ENCODE results near the gene C4A. TPM values are rescaled to one million over a fixed set of nuclear protein-coding genes. Genes with fewer than 3 reads are reported as not detected.
A peak's percentile ranks its signal among the peaks of the same experiment; 100 is the strongest.

The C4A gene
- total and polyA plus RNA-seq, 2 of the 13 experiments (the other 11 are each of a cell fraction or from before 2014, with no cell fraction given), result 165 to 478 TPM

- TF ChIP-seq ZNF672 (CRISPR knock-in tag; IDR thresholded peaks at IDR 0.05), result peak; percentile 59; the same call in 1 of the 2 replicates
- no peak for TF ChIP-seq KLF13 (CRISPR knock-in tag; IDR thresholded peaks at IDR 0.05)
- no peak for TF ChIP-seq ZNF577 (CRISPR knock-in tag; IDR thresholded peaks at IDR 0.05; ENCODE audit: borderline replicate concordance, low read depth)
- no peak for TF ChIP-seq ZNF580 (CRISPR knock-in tag; IDR thresholded peaks at IDR 0.05; ENCODE audit: borderline replicate concordance, low read depth)
- no peak for TF ChIP-seq HINFP (CRISPR knock-in tag; IDR thresholded peaks at IDR 0.05; ENCODE audit: low read depth)
- TF ChIP-seq RELA (CRISPR knock-in tag; IDR thresholded peaks at IDR 0.05), result no peak
- TF ChIP-seq XRCC5 (optimal IDR thresholded peaks at IDR 0.05; ENCODE audit: low read length), result no peak
- TF ChIP-seq NFE2 (CRISPR knock-in tag; IDR thresholded peaks at IDR 0.05), result no peak
- 0 out of 2 replicates have a peak, but pooled peaks have one; percentile 52 for TF ChIP-seq ZC3H4 (CRISPR knock-in tag; IDR thresholded peaks at IDR 0.05; ENCODE audit: borderline replicate concordance)
- TF ChIP-seq FOXJ3 (CRISPR knock-in tag; IDR thresholded peaks at IDR 0.05; ENCODE audit: borderline replicate concordance), result no peak
- no peak for TF ChIP-seq ZNF784 (CRISPR knock-in tag; IDR thresholded peaks at IDR 0.05; ENCODE audit: borderline replicate concordance)
- TF ChIP-seq MTA1 (CRISPR knock-in tag; IDR thresholded peaks at IDR 0.05; ENCODE audit: borderline replicate concordance), result no peak
- TF ChIP-seq ZNF484 (CRISPR knock-in tag; IDR thresholded peaks at IDR 0.05; ENCODE audit: borderline replicate concordance, low read depth), result no peak
- TF ChIP-seq RERE (CRISPR knock-in tag; IDR thresholded peaks at IDR 0.05; ENCODE audit: low read depth), result no peak
- TF ChIP-seq ZNF557 (CRISPR knock-in tag; IDR thresholded peaks at IDR 0.05), result no peak
- no peak for TF ChIP-seq DDIT3 (CRISPR knock-in tag; IDR thresholded peaks at IDR 0.05)
- no peak for TF ChIP-seq ZNF256 (CRISPR knock-in tag; conservative IDR thresholded peaks at IDR 0.05)
- TF ChIP-seq HIC2 (CRISPR knock-in tag; IDR thresholded peaks at IDR 0.05; ENCODE audit: low read depth), result 0 out of 2 replicates have a peak, but pooled peaks have one; percentile 20
- no peak; the same call in 1 of the 2 replicates for TF ChIP-seq ZMYM3 (CRISPR knock-in tag; IDR thresholded peaks at IDR 0.05)
- no peak for TF ChIP-seq TP53 (CRISPR knock-in tag; conservative IDR thresholded peaks at IDR 0.05)
These were observed 34.7 kb upstream of the C4A start (continued) for GRCh38 chr6:31947070-31947675.

All from HepG2 (cell line).